HG03469 (cell line): ENCODE measurements around the gene SLC7A9.
"Not testable (repeated sequence)": the region's sequence is repeated elsewhere in the genome, so short reads cannot be mapped to it uniquely, and the experiment has no call there.

Source experiments
- ATAC-seq: cut with Tn5 transposase; IDR thresholded peaks from one replicate; pipeline ENCODE4 v1.9.1; 2021; ENCODE audit warnings: mild to moderate bottlenecking, moderate library complexity, moderate number of reproducible peaks; ENCODE audit not compliant: unreplicated experiment

The SLC7A9 gene

GRCh38 chr19:32802840-32803239, 66.7 kb downstream of the SLC7A9 start:
- ATAC-seq: no peak

GRCh38 chr19:32800754-32801153, 68.8 kb downstream of the SLC7A9 start:
- no peak for ATAC-seq

- no peak for ATAC-seq
These were observed 69.4 kb downstream of the SLC7A9 start for GRCh38 chr19:32800191-32800590.

- no peak for ATAC-seq
These were observed 71.4 kb downstream of the SLC7A9 start for GRCh38 chr19:32798201-32798600.

GRCh38 chr19:32789429-32789828, 80.1 kb downstream of the SLC7A9 start:
- no peak for ATAC-seq

- not testable (repeated sequence) for ATAC-seq
These were observed 81.7 kb downstream of the SLC7A9 start for GRCh38 chr19:32787895-32788294.

- ATAC-seq: not testable (repeated sequence)
These were observed 82.3 kb downstream of the SLC7A9 start for GRCh38 chr19:32787161-32787813.

GRCh38 chr19:32782089-32782488, 87.5 kb downstream of the SLC7A9 start:
- ATAC-seq: not testable (repeated sequence)

- no peak for ATAC-seq
These were observed 88.3 kb downstream of the SLC7A9 start for GRCh38 chr19:32781280-32781679.
